ENCODE measurements around the gene RUNDC1.

Gene RUNDC1

DNA sequence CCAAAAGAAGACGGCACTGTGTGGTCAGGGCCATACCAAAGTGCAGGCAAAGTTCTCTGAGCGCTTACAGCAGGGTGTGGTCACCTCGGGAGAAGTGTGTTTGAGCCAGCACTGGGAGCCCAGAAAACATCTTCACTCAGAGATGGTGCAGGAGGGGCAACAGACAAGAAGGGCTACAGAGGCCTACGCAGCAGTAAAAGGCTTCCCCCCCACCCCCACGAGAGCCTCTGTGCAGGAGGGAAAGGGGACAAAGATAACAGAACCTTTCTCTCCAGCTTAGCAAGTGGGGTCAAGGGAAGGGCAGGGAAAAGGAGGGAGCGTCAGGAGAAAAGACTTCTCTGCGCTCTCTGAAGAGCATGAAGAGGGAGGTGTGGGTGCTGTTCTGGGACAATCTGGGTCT is 39.1 kb downstream of the RUNDC1 start:
- no peak for DNase-seq (ENCODE audit: low spot score)

DNA sequence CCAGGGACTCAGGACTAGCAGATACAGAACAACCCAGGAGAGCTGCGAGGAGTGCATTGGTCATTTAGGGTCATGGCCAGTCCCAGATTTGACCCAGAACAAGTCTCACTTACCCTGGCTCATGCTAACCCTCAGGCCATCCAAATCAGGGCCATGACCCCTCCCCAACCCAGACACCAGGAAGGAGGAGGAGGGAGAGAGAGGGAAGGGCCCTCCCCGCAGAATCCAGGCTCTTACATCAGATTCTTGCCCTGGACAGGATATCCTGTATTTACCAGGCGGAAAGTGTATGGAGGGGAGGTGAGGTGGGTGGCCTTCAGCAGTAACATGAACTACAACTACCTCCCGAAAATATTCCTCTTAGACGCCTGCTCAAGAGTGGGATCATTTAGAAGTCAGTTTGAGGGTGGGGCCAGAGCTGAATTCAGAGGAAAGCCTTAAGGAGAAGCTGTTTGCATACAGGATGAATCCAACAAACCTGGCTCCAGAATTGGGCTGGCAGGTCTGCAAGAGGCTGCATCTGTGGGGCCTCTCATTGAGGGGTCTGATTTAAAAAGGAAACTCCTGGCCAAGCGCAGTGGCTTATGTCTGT is 39.8 kb downstream of the RUNDC1 start:
- no peak for DNase-seq (ENCODE audit: low spot score)

DNA sequence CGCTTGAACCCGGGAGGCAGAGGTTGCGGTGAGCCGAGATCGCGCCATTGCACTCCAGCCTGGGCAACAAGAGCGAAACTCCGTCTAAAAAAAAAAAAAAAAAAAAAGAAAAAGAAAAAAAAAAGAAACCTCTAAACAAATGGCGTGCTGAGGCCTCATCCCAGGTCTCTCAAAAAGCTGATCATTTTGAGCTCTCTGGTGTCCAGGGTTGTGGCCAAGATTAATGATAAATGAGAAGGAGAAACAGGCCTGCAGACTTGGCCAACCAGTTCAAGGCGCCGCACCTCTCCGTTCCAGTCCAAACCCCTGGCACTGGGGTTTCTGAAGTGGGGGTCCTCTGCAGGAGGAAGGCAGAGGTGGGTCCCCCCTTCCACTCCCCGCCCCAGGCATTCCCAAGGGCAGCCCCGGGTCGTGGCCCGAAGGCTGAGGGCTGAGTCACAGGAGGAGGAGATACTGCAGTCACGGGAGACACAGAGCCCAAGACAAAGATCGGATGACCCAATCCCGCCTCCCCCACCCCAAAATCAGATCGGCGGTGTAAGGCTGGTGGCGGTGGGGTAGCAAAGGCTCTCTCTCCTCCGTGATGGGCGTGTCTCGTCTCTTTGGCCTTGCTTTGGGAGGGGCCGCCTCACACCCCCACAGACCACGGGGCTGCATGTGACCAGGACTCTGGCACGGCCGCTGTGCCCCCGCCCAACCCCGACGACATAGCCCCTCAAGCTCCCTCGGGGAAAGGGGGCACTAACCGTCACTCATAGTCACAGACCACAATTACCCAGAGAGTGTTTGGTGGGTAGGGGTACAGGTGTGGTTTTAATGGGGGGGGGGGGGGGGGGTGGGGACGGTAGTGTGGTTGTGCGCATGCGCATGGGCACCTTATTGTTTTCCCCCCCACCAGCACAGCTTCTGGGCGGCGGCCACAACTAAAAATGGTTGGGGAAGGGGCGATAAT is 40.7 kb downstream of the RUNDC1 start:
- DNase-seq (ENCODE audit: low spot score), result peak; percentile 26

DNA sequence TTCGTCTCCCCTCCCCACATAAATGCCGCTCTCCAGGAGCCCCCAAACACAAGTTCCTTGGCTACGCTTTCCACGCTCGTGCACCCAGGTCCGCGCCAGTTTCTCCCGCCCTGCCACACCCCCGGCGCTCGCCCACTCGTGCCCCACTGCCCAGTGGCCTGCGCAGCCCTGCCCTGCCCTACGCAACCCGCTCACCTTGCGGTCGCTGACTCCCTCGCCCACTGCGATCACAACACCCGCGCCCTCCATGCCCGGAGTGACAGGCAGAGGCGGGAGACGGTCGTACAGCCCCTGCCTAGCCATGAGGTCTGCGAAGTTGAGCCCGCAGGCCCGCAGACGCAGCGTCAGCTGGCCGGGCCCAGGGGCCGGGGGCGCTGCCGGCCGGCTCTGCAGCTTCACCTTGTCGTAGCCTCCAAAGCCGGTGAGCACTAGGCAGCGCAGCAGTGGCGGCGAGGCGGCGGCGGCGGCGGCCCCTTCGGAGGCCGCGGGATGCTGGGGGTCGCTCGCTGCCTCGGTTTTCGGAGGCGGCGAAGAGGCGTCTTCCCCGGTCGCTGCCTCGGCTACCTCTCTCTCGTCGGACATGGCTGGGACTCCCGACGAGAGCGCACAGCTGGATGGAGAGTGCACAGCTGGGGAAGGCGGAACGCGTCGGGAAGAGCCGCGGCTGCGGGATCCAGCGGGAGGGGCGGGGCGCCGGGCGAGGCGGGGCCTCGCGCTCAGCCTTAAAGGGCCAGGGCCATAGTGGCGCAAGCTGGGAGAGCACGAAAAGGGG is 41.6 kb downstream of the RUNDC1 start, which contains the start of gene VAT1:
Gene VAT1, minus strand, starts transcription at position 645 of the 772 bp plus-strand sequence. Its CDS starts 63 bp downstream, at position 582.
- peak; percentile 62 for DNase-seq (ENCODE audit: low spot score)

DNA sequence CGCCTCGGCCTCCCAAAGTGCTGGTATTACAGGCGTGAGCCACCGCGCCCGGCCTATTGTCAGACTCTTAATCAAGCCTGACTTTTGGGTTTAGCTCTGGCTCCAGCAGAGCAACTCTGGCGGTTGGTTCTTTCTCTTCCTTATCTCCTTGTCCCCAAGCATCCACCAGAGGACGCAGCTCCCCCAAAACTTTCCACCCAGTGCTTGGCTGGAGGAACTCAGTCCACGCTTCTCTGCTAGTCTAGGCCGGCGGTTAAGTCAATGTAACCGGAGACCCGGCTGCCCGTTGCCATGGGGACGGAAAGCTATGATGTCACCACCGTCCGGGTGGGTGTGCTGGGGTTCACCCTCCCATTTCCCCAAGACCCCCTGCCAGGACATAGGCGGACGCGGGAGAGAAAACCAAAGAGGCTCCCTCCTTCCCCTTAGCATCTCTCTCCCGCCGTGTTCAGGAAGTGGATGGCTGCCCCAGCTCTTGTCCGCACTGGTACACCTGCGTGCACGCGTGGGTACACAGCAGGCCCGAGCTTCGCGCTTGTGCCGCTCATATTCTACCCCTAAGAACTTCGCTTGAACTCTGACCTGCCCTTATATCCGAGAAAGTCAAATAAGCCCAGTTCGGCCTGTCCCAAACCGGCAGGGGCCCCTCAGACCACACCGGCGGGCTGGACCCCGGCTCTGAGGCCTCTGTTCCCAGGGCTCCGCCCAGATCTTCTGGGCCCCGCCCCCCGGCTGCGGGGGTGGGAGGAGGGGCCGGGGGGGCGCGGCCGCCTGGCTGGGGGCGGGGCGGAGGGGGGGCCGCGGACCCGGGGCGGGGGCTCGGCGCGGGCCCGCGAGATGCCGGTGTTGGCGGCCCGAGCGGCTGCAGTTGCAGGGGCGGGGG is 44.3 kb downstream of the RUNDC1 start, which contains the start of gene RND2:
Gene RND2, plus strand, starts transcription at position 825 of the 883 bp plus-strand sequence. CDS start 117 bp downstream, outside the sequence.
- DNase-seq (ENCODE audit: low spot score), result peak; percentile 86

DNA sequence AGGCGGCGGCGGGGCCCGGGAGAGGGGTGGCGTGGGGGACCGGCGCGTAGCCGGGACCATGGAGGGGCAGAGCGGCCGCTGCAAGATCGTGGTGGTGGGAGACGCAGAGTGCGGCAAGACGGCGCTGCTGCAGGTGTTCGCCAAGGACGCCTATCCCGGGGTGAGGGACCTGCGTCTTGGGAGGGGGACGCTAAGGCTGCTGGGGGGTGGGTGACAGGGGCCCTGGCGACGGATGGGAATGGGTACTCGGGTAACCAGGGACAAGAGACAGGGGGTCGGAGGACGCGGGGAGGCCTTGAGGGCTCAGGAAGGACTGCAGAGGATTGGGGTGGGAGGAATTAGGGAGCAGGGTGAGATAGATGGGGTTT is 44.9 kb downstream of the RUNDC1 start:
- no peak for DNase-seq (ENCODE audit: low spot score)

DNA sequence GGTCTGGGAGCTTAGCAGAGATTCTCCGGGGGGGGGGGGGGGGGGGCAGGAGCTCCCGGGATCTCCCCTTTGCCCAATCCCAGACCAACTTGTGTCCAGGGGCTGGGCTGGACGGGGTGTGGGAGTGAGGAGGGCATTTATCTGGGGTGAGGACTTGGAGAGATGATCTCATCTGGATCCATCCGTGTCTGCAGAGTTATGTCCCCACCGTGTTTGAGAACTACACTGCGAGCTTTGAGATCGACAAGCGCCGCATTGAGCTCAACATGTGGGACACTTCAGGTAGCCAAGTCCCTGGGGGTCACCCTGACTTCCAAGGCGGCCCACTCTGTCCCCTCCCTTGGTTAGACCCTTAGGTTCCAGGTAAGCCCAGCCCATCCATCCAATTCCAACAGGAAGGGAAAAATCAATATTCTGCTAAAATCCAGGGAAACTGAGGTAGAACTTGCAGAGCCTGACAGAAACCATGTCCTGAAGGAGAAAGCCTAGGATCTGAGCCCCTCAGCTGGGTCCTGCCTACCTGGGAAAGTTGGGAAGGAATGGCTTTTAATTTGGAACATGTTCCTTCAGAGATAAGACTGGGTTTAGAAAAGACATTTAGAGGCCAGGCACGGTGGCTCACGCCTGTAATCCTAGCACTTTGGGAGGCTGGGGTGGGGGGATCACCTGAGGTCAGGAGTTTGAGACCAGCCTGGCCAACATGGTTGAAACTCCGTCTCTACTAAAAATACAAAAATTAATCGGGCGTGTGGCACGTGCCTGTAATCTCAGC is 45.6 kb downstream of the RUNDC1 start:
- DNase-seq (ENCODE audit: low spot score), result no peak

DNA sequence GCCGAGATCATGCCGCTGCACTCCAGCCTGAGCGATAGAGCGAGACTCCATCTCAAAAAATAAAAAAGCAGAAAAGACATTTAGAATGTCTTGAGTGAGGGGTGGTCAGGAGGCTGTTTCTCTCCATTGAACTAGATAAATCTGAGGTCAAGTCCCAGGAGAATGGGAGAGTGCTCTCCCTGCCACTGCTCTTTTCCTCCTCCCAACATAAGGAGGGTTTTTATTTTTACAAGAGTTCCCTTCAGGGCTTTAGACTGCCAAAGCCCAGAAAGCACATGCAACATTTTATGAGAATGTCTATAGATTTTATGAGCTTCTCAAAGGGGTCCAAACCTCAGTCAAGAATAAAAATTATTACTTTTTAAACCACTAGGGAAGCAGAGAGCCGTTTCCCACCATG is 46.2 kb downstream of the RUNDC1 start:
- DNase-seq (ENCODE audit: low spot score), result no peak

DNA sequence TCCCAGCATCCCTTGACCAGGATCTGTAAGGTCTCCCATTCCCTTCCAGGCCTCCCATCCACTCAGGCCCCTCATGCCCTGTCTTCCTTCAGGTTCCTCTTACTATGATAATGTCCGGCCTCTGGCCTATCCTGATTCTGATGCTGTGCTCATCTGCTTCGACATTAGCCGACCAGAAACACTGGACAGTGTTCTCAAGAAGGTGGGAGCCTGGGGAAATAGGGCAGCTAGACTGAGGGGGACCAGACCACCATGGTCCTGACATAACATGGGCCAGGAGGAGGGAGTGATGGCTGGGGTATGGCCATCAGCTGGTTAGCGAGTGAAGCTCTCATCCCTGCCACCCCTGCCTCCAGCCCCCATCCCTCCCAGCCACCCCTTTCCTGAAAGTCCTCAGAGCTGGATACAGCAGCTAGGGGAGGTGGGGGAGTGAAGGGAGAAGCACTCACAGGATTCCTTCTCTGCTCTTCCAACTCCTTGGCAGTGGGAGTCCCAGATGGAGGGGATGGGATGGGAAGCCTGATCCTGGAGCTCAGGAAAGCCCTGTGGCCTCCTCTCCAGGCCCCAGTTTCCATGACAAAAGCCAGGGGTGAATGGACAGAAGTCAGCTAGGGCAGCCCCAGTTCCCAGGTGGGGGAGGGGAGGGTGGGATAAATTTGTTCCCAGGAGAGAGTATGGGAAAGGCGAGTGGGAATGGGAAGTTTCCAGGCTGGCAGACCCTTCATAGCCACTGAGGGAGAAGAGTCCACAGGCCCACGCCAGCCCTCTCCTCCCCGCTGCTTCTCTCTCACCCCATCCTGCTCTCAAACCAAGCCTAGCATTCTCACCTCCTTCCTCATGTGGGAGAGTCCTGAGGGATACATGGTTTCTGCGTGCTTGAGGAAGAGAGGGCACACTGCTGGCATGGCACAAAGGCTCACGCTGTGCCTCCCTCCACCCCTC is 47.0 kb downstream of the RUNDC1 start:
- no peak for DNase-seq (ENCODE audit: low spot score)

DNA sequence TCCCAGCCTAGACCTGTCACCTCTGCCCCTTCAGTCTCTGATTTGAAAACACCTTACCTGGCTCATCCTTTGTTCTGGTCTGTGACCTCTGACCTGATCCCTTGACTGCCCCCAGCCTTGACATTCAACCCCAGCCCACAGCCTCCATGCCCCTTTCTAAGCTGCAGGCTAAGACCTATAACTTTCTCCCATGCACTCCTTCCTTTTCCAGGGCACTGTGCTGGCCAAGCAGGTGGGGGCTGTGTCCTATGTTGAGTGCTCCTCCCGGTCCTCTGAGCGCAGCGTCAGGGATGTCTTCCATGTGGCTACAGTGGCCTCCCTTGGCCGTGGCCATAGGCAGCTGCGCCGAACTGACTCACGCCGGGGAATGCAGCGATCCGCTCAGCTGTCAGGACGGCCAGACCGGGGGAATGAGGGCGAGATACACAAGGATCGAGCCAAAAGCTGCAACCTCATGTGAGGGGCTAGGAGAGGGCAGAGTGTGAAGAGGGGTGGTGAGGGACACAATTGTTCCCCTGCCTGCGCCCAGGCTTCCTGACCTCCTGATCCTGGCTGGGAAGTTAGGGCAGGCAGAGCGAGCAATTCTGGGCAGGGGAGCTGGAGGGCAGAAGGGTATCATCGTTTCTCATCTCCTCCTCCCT is 48.0 kb downstream of the RUNDC1 start:
- DNase-seq (ENCODE audit: low spot score), result no peak

DNA sequence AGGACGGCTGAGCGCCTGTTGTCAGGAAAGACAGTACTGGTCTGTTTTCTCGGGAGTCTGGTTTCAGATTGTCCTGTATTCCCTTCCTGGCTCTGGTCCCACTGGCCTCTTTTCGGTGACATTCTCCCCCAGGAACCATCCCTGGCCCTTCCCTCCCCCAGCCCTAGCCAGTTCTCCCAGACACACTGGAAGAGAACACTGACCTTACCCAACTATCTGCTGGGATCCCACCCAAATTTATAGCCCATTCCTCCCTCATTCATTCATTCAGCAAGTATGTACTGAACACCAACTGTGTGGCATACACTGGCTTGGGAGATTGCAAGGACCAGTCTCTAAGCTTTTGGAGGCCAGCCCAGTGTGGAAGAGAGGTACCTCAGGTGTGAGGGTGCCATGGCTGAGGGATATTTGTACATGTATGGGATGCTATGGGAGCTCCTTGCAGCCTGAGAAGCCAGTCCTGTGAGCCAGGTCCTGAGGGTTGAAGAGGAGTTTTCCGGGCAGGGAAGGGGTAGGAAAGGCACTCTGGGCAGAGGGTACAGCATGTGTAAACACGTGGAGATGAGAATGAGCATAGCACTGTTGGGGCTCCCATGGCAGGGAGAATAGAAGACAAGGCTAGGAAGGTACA is 49.9 kb downstream of the RUNDC1 start:
- DNase-seq (ENCODE audit: low spot score), result no peak

DNA sequence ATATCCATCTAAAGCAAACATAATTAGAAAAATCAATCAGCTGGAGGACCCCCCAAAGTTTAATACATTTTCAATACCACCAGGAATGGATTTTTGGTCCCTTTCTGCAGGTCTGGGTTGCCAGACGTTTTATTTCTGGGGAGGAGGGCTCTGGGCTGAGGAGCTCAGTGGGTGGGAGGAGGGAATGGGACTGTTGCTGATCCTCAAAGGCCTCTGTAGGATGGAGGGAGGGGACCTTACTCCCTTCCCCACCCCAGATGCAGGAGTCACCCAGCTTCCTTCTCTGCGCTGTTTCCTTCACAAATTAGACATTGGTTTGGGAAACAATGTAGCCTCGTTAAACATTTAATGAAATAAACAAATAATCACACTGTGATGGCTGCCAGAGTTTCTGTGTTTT is 51.3 kb downstream of the RUNDC1 start:
- no peak for DNase-seq (ENCODE audit: low spot score)

DNA sequence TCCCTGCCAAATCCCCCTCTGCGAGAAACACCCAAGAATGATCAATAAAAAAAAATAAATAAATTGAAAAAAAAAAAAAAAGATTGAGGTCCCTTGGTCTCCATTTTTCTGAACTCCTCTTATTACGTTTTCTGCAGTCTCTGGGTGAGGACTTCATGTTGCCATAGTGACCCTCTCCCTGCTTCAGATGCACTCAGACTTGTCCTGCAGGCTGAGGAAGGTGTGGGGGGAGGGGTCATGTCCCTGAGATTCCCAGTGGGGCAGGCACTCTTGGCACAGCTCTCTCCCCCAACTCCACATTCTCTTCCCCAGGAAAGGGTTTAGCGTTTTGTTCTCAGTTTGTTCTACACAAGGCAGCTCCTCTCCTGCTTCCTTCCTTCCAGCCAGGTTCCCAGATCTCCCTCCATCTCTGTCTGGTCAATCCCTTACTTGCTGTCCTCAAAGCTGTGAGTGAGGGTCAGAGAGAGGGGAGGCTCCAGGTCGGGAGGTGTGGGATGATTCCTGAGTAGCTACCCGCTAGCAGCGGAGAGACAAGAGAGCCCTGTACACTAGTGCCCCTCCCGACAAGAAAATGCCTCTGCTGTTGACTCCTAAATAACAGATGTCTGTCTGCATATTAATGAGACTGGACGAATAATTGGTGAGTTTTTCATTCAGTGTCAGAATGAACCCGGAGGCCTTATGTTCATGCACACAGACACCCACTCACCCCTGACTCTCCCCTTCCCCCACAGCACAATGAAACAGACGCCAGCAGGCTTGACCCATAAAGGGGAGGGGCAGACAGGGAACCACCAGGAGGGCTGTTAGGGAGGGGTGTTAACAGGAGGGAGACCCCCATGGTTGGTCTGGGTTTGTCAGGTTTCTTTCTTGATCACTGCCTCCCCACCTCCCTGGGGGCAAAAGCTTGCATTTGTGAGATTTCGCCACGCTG is 53.9 kb downstream of the RUNDC1 start:
- DNase-seq (ENCODE audit: low spot score), result no peak

DNA sequence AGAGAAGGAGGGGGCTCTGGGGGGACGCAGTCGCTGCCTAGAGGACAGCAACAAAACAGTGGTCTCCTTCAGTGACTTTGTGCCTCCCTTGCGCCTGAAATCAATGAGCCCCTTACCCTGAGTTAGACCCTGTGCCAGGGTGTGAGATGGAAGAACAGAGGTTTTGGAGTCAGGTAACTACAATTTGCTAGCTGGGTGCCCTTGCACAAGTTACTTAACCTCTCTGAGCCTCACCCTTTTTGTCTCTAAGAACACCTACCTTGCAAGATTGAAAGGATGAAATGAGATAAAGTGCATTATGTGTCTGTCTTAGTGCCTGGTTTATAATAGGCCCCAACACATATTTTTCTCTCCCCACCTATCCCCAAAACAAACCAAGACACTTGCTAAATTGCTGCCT is 54.5 kb downstream of the RUNDC1 start:
- DNase-seq (ENCODE audit: low spot score), result no peak

DNA sequence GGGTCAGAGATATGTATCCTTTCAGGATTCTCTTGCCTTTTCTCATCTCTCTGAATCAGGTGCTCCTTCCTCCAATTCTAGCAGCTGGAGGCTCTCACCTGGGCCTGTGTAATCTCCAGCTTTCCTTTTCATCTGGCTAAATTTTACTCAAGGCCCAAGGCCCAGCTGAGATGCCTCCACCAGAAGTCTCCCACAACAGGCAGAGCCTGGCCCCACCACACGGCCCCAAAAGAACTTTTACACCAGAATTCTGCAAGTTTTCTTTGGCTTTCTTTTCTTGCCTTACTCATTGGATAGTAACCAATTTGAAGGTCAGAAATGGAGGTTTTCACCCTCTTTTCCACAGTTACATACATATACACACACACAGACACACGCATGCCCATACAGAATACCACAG is 59.3 kb downstream of the RUNDC1 start:
- no peak for DNase-seq (ENCODE audit: low spot score)

DNA sequence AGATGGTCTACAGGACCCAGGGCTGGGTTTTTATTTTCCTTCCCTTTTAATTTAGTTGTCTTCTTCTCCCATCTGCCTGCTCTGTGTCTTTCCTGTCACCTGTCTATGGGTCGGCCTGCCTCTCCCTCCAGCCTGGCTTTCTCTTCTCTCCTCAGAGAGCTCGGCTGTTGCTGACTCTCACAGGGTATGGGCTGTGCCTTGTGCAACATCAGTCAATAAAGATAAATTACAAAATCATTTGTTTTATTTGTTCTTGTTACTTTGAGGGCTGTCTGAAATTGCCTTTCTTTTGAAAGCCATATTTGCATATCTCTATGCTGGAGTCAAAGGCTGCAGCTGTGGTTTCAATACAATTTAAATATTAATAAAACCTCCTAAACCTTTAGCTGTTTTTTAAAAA is 60.3 kb downstream of the RUNDC1 start:
- no peak for DNase-seq (ENCODE audit: low spot score)

DNA sequence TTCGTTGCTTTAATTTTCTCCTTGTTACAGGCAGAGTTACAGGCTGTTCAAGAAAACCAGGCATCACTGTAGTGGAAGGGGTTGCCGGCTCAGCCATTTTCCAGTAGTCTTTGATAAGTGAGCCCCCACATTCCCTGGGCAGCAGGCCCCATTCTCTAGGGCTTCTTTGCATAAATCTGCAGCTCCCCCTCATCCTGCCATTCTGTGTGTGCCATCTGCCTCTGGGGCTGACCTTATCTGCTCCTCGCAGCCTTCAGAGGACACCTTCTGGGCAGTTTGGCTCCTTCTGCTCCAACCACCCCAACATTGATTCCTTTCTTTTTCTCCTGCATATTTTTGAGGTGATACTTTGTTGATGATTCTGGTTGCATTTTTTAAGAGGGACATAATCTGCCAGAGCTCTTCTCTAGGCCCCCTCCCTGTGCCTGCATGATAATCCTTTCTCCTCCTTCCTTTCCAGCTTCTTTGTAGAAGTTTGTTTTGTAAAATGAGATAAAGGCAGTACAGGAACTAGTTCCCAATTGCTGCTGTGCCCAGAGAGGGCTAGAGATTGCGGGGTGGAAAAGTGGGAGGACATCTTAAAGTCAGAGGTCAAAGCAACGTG is 61.8 kb downstream of the RUNDC1 start:
- DNase-seq (ENCODE audit: low spot score), result no peak
